KG1 (cell line): Measurements from ENCODE around the gene AOAH.

ENCODE experiments used
- DNase-seq: peaks from one replicate; lab custom pipeline; 2025; lab: John Stamatoyannopoulos, UW

AOAH gene

GRCh38 chr7:36723951-36724664, at the start of gene AOAH:
Gene AOAH, minus strand, starts transcription at chr7:36724494. Its CDS starts 346 bp downstream, at chr7:36724148.
- DNase-seq = peak; percentile 53

GRCh38 chr7:36766451-36766850, 42.2 kb upstream of the AOAH start:
- DNase-seq = no peak

- no peak for DNase-seq
These were observed 41.3 kb upstream of the AOAH start for GRCh38 chr7:36765605-36766004.

GRCh38 chr7:36764929-36765328, 40.6 kb upstream of the AOAH start:
- DNase-seq = no peak

- no peak for DNase-seq
These were observed 39.0 kb upstream of the AOAH start for GRCh38 chr7:36763132-36763816.

- no peak for DNase-seq
These were observed 38.1 kb upstream of the AOAH start for GRCh38 chr7:36762394-36762793.

- no peak for DNase-seq
These were observed 37.5 kb upstream of the AOAH start for GRCh38 chr7:36761835-36762234.

- no peak for DNase-seq
These were observed 36.8 kb upstream of the AOAH start for GRCh38 chr7:36760856-36761762.

GRCh38 chr7:36758879-36759278, 34.6 kb upstream of the AOAH start:
- no peak for DNase-seq

- DNase-seq = no peak
These were observed 31.2 kb upstream of the AOAH start for GRCh38 chr7:36755484-36755883.

- no peak for DNase-seq
These were observed 27.9 kb upstream of the AOAH start for GRCh38 chr7:36752026-36752711.

- no peak for DNase-seq
These were observed 26.2 kb upstream of the AOAH start for GRCh38 chr7:36750451-36750850.

GRCh38 chr7:36749282-36749960, 25.1 kb upstream of the AOAH start:
- DNase-seq = no peak

GRCh38 chr7:36748017-36748487, 23.8 kb upstream of the AOAH start:
- no peak for DNase-seq

GRCh38 chr7:36747280-36748016, 23.2 kb upstream of the AOAH start:
- DNase-seq = no peak

GRCh38 chr7:36746347-36746746, 22.1 kb upstream of the AOAH start:
- DNase-seq = no peak

GRCh38 chr7:36742911-36743775, 18.8 kb upstream of the AOAH start:
- peak; percentile 26 for DNase-seq

GRCh38 chr7:36741866-36742265, 17.6 kb upstream of the AOAH start:
- no peak for DNase-seq

GRCh38 chr7:36739351-36739750, 15.1 kb upstream of the AOAH start:
- no peak for DNase-seq

GRCh38 chr7:36736899-36737211, 12.6 kb upstream of the AOAH start:
- no peak for DNase-seq
